Kidney (tissue), 14 donors: Measurements from ENCODE around the gene MPND. TPM values are rescaled to one million over a fixed set of nuclear protein-coding genes. Genes with fewer than 3 reads are reported as not detected.

ENCODE experiments used
- DNase-seq, 5 donors: peaks; one replicate each; pipeline ENCODE4 v3.0.0-alpha.2; 2013 to 2020
- FAIRE-seq: peaks from 2 replicates; lab custom pipeline; 2012; peaks lifted over from hg19 to GRCh38; lab: Jason Lieb, UNC
- H3K27ac ChIP-seq, 2 donors: one replicate each; pipeline ENCODE4 v1.7.0; 2013; ENCODE audit warnings: low read depth in 2 of 2, low read length in 2 of 2, inconsistent platforms in 1 of 2
- H3K27me3 ChIP-seq: one replicate; pipeline ENCODE4 v1.7.1; 2013; ENCODE audit warnings: low read length, inconsistent platforms; ENCODE audit not compliant: control insufficient read depth, insufficient read depth
- H3K36me3 ChIP-seq, 3 donors: one replicate each; pipeline versions ENCODE4 v1.7.0 to v1.7.1; 2013; ENCODE audit warnings: low read length in 3 of 3, control low read depth in 1 of 3, inconsistent platforms in 1 of 3; ENCODE audit not compliant: insufficient read depth in 3 of 3, control insufficient read depth in 2 of 3
- H3K4me1 ChIP-seq, 3 donors: one replicate each; pipeline versions ENCODE4 v1.7.0 to v1.7.1; 2013; ENCODE audit warnings: low read length in 3 of 3, inconsistent platforms in 1 of 3, low read depth in 1 of 3; ENCODE audit not compliant: control insufficient read depth in 2 of 3, insufficient read depth in 2 of 3
- H3K4me3 ChIP-seq, 3 donors: one replicate each; pipeline versions ENCODE4 v1.7.0 to v1.8.1; 2013; ENCODE audit warnings: low read length in 3 of 3, control low read depth in 1 of 3, inconsistent platforms in 1 of 3
- H3K9ac ChIP-seq, 3 donors: one replicate each; pipeline versions ENCODE4 v1.7.0 to v1.7.1; 2013; ENCODE audit warnings: low read length in 3 of 3, control low read depth in 1 of 3, inconsistent platforms in 1 of 3
- H3K9me3 ChIP-seq, 3 donors: one replicate each; pipeline versions ENCODE4 v1.7.0 to v1.7.1; 2013; ENCODE audit warnings: low read length in 3 of 3, control low read depth in 1 of 3, inconsistent platforms in 1 of 3; ENCODE audit not compliant: control insufficient read depth in 2 of 3, insufficient read depth in 1 of 3
- intact Hi-C: fragments of 100-400 bp; cut with DNase I; formaldehyde crosslinking; loops from one replicate; pipeline ENCODE4 v1.11.1; 2022
- polyA plus RNA-seq: library from polyadenylated mRNA; stranded (reverse); fragments of 350-450 nt; fragmentation: Illumina TruSeq; extraction: RNeasy Lipid Tissue Mini Kit (QIAGEN cat#74804); gene quantifications from one replicate; pipeline ENCODE4 v1.2.3, GENCODE V29; 2014; ENCODE audit warnings: low read depth, low replicate concordance; ENCODE audit not compliant: insufficient read depth
- total RNA-seq: library from RNA; stranded (reverse); fragmentation: NEBNext Ultra II Directional; extraction: Animal tissue kit (Norgen Biotek cat#: 25700); gene quantifications from one replicate; pipeline ENCODE4 v1.2.1, GENCODE V29; 2021
- TF ChIP-seq, protein P1 (sequence below): IDR thresholded peaks from 3 replicates; pipeline ENCODE4 v1.5.1; 2012; ENCODE audit warnings: mild to moderate bottlenecking, moderate library complexity, borderline replicate concordance; ENCODE audit not compliant: insufficient read depth; ENCODE audit errors: extremely low read depth
- donor health status: control.
- donor health status: control.
- donor health status: control.
- donor health status: control.
- donor health status: control.
- donor health status: DM: yes; HTN: yes; CAD: no.
- donor health status: Normal renal cell carcinoma (clear cell type).

Gene MPND
- total and polyA plus RNA-seq, 2 donors from 2014 or later, result 24.1 to 43.5 TPM

DNA sequence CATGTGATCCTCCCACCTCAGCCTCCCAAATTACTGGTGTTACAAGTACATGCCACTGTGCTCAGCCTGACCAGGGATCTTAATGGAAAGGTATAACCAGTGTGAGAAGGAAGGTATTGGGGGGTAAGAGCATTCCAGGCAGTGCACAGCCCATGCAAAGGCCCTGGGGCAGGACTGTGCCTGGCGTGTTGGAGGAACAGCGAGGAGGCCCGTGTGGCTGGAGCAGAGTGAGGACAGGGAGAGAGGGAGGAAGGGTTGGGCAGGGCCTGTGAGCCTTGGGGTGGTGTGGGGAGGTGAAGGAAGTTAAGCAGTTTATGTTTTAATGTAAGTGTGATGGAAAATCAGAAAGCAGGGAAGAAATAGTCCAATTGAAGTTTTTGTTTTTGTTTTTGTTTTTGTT is 42.8 kb upstream of the MPND start:
- Histone ChIP-seq H3K36me3 (no peaks in the 10 kb centered on the region), H3K9me3 (no peaks in the 10 kb centered on the region), H3K27ac (no peak overlapping the region), H3K27me3 (no peaks in the 10 kb centered on the region), H3K4me1 (no peaks in the 10 kb centered on the region), H3K4me3 (no peak overlapping the region), H3K9ac (no peak overlapping the region)
- FAIRE-seq, result no peak
- DNase-seq, result no peak
- TF ChIP-seq, protein P1, sequence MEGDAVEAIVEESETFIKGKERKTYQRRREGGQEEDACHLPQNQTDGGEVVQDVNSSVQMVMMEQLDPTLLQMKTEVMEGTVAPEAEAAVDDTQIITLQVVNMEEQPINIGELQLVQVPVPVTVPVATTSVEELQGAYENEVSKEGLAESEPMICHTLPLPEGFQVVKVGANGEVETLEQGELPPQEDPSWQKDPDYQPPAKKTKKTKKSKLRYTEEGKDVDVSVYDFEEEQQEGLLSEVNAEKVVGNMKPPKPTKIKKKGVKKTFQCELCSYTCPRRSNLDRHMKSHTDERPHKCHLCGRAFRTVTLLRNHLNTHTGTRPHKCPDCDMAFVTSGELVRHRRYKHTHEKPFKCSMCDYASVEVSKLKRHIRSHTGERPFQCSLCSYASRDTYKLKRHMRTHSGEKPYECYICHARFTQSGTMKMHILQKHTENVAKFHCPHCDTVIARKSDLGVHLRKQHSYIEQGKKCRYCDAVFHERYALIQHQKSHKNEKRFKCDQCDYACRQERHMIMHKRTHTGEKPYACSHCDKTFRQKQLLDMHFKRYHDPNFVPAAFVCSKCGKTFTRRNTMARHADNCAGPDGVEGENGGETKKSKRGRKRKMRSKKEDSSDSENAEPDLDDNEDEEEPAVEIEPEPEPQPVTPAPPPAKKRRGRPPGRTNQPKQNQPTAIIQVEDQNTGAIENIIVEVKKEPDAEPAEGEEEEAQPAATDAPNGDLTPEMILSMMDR, result no peak
- intact Hi-C loops, result no loop called here

DNA sequence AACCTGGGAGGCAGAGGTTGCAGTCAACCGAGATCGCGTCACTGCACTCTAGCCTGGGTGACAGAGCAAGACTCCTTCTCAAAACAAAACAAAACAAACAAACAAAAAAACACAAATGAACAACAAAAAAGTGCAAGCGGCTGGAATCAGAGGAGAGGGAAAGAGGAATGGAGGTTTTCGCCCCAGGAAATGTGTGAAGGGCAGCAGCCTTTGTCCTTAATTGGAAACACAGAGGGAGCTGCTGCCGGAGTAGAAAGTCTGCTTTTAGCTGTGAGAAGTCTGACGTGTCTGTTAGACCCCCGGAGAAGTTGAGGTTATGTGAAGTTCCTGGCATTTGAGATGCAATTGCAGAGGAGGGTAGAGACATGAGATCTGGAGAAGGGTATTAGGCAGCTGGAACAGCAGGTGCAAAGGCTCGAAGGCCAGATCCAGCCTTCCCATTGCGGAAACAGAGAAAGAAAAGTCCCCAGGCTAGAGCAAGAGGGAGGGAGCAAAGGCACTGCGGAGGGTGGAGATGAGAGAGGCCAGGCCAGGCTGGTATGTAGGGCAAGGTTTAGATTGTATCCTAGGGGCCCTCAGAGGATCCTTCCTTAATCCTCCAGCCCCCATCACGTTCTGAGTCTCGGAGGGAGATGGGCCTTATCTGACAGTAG is 41.6 kb upstream of the MPND start:
- Histone ChIP-seq H3K4me1 (no peaks in the 10 kb centered on the region), H3K27ac (no peak overlapping the region), H3K9ac (no peak overlapping the region), H3K36me3 (no peaks in the 10 kb centered on the region), H3K4me3 (no peak overlapping the region), H3K27me3 (no peaks in the 10 kb centered on the region), H3K9me3 (no peaks in the 10 kb centered on the region)
- DNase-seq (no peak), FAIRE-seq (no peak)
- TF ChIP-seq, protein P1, result no peak
- intact Hi-C loops, result no loop called here

DNA sequence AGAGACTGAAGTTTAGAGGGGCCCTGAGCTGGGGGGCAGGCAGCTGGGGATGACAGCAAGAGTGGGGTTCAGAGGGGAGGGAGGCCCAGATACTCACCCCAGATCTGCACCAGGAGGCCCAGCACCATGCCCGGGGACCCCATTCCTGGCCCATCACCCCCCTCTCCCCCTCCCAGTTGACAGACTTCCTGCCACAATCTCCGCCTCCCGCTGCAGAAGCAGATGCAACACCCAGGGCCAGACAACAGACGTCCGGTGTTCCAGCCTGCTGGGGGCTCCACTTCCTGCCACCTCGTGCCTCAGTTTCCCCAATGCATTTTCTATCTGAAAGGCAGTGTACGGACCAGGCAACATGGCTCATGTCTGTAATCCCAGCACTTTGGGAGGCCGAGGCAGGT is 41.1 kb upstream of the MPND start, which contains the start of gene TMIGD2:
Gene TMIGD2, minus strand, starts transcription at position 147 of the 398 bp plus-strand sequence. Its CDS starts 4 bp downstream, at position 143.
- no peaks in the 10 kb centered on the region for H3K4me1 ChIP-seq
- FAIRE-seq (no peak), DNase-seq (no peak)
- TF ChIP-seq, protein P1, result no peak
- no peaks in the 10 kb centered on the region for H3K9me3 ChIP-seq
- no peaks in the 10 kb centered on the region for H3K36me3 ChIP-seq
- H3K27ac ChIP-seq, result no peak within 1 kb of the TSS
- intact Hi-C loops, result no loop called here
- H3K27me3 ChIP-seq, result no peaks in the 10 kb centered on the region
- H3K4me3 ChIP-seq, result no peak within 1 kb of the TSS
- no peak within 1 kb of the TSS for H3K9ac ChIP-seq
